IPS-15b (cell line): Measurements from ENCODE around the gene SLC9A3.
A peak's percentile ranks its signal among the peaks of the same experiment; 100 is the strongest.

Source experiments
- H3K27me3 ChIP-seq: one replicate; pipeline ENCODE4 v1.6.1; 2013; ENCODE audit warnings: low read length; ENCODE audit not compliant: control insufficient read depth, insufficient read depth
- H3K36me3 ChIP-seq: one replicate; pipeline ENCODE4 v1.6.1; 2013; ENCODE audit warnings: low read length; ENCODE audit not compliant: control insufficient read depth, insufficient read depth
- H3K4me1 ChIP-seq: one replicate; pipeline ENCODE4 v1.6.1; 2013; ENCODE audit warnings: mild to moderate bottlenecking, low read length; ENCODE audit not compliant: control insufficient read depth, insufficient read depth
- H3K4me3 ChIP-seq: one replicate; pipeline ENCODE4 v1.5.1; 2013; ENCODE audit warnings: low read depth, low read length
- H3K9ac ChIP-seq: one replicate; pipeline ENCODE4 v1.6.1; 2013; ENCODE audit warnings: low read depth, mild to moderate bottlenecking, low read length
- H3K9me3 ChIP-seq: one replicate; pipeline ENCODE4 v1.6.1; 2013; ENCODE audit warnings: mild to moderate bottlenecking, low read length; ENCODE audit not compliant: control insufficient read depth, insufficient read depth

SLC9A3 gene

DNA sequence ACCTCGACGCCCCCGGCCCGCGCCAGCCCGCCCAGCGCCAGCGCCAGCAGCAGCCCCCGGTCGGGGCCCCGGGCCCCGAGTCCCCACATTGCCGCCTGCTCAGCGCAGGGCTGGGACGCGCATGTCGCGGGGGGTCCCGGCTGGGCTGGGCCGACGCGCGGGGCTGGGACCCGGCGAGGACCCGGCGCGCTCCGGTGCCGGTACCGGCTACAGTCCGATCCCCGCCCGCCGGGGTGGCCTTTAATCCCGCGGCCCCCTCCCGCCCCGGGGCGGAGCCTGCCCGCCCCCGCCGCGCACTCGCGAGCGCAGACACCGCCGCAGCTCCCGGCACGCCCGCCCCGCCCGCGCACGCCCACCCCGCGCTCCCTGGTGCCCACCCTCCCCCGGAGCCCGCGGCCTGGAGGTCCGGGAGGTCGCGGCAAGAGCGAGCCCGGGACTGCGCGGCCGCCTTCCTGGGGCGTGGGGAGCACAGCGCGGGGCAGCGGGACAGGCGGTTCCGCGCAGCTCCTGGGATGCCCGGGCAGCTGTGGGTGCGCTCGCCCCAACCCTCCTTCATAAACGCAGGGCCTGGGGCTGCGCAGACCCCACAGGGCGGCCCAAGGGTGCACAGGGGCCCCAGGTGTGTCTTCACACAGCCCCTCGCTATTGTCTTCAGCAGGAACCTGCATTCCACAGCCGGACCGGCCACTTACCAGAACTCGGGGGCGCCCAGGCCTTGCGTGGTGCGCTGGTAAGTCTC is at the start of gene SLC9A3:
Gene SLC9A3 (minus strand): TSS at position 216 of the 739 bp plus-strand sequence.
- Histone ChIP-seq H3K4me1 (no peaks in the 10 kb centered on the region), H3K4me3 (peak within 1 kb of the TSS; percentile 39), H3K36me3 (no peaks in the 10 kb centered on the region), H3K9ac (no peak within 1 kb of the TSS), H3K27me3 (peaks cover 58% of the 10 kb centered on the region), H3K9me3 (no peaks in the 10 kb centered on the region)

DNA sequence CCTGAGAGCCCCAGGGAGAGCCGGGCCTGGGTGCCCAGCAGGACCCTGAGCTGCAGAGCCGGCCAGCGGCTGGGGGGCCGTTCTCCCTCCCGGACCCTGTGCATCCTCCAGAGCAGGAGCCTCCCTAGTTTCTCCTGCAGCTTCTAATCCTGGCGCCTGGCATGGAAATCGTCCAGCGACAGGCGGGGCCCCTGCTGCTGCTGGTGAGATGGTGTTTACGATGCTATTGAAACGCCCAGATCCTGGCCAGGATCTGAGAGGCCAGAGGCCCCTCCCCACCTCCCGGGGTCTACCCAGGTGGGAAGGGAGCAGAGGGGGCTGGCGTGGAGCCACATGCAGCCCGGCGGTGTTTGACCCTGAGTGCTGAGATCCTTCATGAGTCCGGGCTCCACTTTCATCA is 49.7 kb upstream of the SLC9A3 start:
- H3K4me3 ChIP-seq = no peak overlapping the region
- H3K36me3 ChIP-seq = no peaks in the 10 kb centered on the region
- H3K27me3 ChIP-seq = peaks cover 20% of the 10 kb centered on the region
- H3K4me1 ChIP-seq = no peaks in the 10 kb centered on the region
- no peak overlapping the region for H3K9ac ChIP-seq
- no peaks in the 10 kb centered on the region for H3K9me3 ChIP-seq

DNA sequence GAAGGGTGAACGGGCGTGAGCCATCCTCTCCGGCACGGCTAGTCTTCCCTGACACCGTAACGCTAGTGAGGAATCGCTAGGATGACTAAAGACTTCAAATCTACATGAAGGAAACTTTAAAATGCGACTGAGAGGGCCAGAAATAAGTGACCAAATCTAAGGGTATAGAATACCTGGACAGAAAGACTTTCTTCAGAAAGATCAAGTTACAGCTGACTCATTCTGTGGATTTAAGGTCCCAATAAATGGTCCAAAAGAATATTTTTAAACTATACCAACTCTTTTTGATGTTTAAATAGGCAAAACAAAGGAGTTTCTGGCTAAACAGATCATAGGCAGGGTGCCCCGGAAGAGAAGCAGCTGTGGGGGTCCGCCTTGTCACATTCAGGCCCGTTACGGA is 49.0 kb upstream of the SLC9A3 start:
- no peaks in the 10 kb centered on the region for H3K9me3 ChIP-seq
- peaks cover 12% of the 10 kb centered on the region for H3K27me3 ChIP-seq
- H3K4me1 ChIP-seq = no peaks in the 10 kb centered on the region
- H3K9ac ChIP-seq = no peak overlapping the region
- no peak overlapping the region for H3K4me3 ChIP-seq
- no peaks in the 10 kb centered on the region for H3K36me3 ChIP-seq

DNA sequence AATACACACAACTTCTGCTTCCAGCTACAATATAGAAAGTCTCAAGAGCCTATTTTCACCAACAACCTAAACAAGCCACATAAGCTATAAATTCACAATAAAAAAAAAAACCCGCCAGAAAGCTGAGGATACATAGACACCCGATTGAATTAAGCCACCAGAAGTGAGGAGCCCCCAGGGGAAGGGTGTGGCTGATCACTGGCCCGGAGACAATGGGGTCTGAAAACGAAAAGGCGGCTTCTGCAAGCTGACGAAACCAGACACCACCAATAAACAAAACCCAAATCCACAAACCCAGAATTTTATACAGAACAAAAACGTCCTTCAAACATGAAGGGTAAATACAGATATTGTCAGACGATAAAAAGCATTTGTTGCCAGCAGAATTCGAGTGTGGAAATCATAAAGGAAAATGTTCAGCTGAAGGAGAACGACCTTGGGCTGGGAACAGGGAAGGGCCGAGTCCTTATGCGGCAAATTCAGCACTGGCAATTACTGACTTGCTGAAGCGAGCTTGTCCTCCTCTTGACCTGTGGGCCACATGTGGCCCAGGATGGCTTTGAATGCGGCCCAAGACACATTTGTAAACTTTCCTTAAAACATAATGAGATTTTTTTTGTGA is 48.3 kb upstream of the SLC9A3 start:
- no peak overlapping the region for H3K4me3 ChIP-seq
- H3K27me3 ChIP-seq = peaks cover 7% of the 10 kb centered on the region
- no peaks in the 10 kb centered on the region for H3K9me3 ChIP-seq
- no peaks in the 10 kb centered on the region for H3K4me1 ChIP-seq
- no peak overlapping the region for H3K9ac ChIP-seq
- H3K36me3 ChIP-seq = no peaks in the 10 kb centered on the region

DNA sequence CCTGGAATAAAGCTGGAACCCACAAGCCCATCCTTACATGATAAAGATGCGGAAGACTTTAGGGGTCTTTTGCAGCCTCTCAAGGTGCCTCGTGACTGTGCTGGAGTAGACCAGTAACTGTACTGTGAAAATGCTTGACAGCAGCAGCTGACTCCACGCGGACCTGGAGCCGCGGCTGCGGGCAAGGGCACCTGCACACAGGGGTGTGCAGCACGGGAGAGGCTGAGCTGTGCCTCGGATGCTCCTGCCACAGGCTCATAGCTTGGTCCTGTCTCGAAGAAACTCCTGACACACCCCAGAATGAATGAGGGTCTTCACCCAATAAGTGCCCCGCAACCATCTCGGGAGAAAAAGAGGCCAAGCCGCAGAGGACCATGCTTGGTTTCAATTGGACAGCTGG is 47.5 kb upstream of the SLC9A3 start:
- Histone ChIP-seq H3K36me3 (no peaks in the 10 kb centered on the region), H3K9me3 (no peaks in the 10 kb centered on the region), H3K9ac (no peak overlapping the region), H3K4me3 (no peak overlapping the region), H3K27me3 (peaks cover 8% of the 10 kb centered on the region), H3K4me1 (no peaks in the 10 kb centered on the region)

DNA sequence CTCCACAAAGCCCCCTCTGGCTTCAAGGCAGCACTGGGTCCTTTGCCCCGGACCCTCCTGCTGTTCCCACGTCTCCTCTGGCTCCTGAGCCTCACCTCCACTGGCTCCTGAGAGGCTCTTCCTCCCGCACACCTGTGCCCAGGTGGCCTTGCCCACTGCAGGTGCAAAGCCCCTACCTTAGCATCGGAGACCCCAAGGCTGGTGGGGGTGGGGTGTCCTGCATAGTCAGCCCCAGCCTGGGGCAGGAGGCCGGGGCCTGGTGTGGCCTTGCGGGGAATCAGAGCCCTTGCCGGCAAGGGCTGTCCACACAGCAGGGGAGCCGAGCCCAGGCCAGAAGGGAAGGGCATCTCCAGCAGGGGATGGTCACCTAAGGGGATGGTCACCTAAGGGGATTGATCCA is 46.6 kb upstream of the SLC9A3 start:
- Histone ChIP-seq H3K27me3 (peaks cover 12% of the 10 kb centered on the region), H3K4me1 (no peaks in the 10 kb centered on the region), H3K36me3 (no peaks in the 10 kb centered on the region), H3K4me3 (no peak overlapping the region), H3K9ac (no peak overlapping the region), H3K9me3 (no peaks in the 10 kb centered on the region)

DNA sequence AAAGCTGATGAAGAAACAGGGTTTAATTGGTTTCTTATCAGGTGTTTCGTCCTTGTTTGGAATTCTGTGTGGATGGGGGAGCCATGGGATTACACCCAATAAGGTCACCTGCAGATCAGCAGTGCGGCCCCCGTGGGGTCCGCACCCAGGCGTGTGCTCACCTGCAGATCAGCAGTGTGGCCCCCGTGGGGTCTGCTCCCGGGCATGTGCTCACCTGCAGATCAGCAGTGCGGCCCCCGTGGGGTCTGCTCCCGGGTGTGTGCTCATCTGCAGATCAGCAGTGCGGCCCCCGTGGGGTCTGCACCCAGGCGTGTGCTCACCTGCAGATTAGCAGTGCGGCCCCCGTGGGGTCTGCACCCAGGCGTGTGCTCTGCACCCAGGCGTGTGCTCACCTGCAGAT is 46.2 kb upstream of the SLC9A3 start:
- Histone ChIP-seq H3K9me3 (no peaks in the 10 kb centered on the region), H3K27me3 (peaks cover 11% of the 10 kb centered on the region), H3K4me3 (no peak overlapping the region), H3K36me3 (no peaks in the 10 kb centered on the region), H3K4me1 (no peaks in the 10 kb centered on the region), H3K9ac (no peak overlapping the region)

DNA sequence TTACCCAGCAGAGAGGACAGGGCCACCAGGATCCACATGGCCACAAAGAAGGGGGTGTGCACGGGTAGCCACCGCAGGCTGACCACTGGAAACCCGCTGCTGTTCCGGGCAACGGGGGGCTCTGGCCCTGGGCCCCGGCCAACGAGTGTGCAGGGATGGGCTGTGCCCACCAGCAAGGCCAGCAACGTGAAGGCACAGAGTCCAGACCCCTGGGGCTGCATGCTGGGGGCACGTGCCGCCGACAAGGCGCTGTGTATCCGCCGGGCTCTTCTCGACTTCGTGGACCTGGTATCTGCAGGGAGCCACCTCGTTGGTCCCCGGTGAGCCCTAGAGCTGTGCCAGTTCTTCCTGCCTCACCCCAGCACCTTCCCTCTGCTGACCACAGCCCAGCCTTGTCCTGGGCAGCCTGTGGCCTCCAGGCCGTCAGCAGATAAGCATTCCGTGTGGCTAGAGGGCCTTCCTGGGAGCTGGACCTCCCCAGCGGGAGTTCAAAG is 45.7 kb upstream of the SLC9A3 start:
- Histone ChIP-seq H3K27me3 (peaks cover 11% of the 10 kb centered on the region), H3K9me3 (no peaks in the 10 kb centered on the region), H3K4me3 (no peak overlapping the region), H3K36me3 (no peaks in the 10 kb centered on the region), H3K4me1 (no peaks in the 10 kb centered on the region), H3K9ac (no peak overlapping the region)

DNA sequence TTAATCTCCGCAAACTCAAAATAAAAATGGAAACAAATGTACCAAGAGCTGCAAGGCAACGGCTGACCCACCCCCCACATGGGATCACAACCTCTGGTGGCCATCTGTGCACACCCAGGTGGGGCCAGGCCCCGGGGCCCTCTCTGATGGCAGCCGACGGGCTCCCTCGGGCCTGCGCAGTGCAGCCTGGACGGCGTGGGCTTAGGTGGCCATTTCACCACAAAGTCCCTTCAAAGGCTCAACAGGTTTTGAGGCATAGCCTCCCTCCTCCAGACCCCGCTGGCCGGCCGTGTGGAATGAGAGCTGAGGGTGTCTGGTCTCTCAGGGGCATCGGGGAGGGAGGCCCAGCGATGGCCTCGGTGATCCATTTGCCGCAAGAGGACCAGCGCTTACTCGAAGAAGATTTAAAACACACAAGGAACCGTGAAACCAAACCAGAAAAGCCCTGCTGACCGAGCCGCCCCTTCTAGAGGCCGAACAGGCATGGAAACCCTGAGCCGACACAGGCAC is 45.2 kb upstream of the SLC9A3 start:
- no peaks in the 10 kb centered on the region for H3K36me3 ChIP-seq
- H3K9me3 ChIP-seq = no peaks in the 10 kb centered on the region
- H3K27me3 ChIP-seq = peaks cover 11% of the 10 kb centered on the region

DNA sequence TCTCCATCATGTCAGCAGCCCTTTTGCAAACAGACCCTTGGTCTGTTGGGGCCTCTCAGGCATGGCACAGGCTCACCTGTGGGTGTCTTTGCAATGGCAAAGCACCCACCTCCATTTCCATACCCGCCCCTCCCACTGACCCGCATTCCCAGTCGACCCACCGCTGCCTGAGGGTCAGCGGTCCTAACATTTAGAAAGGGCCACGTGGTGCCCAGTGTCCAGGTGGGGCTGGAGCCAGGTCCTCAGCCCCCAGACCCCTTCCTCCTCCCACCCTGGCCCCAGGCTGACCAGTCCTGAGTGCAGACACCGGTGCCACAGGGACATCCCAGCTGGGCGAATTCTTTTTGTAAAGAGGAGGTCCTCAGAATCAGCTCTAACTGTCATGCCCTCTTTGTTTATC is 44.6 kb upstream of the SLC9A3 start:
- H3K27me3 ChIP-seq = peaks cover 11% of the 10 kb centered on the region
- H3K4me1 ChIP-seq = no peaks in the 10 kb centered on the region
- H3K36me3 ChIP-seq = no peaks in the 10 kb centered on the region
- H3K4me3 ChIP-seq = no peak overlapping the region
- no peaks in the 10 kb centered on the region for H3K9me3 ChIP-seq
- no peak overlapping the region for H3K9ac ChIP-seq

More for the DNA sequence above, 45.2 kb upstream of the SLC9A3 start:
- Histone ChIP-seq H3K4me3 (no peak overlapping the region), H3K4me1 (no peaks in the 10 kb centered on the region), H3K9ac (no peak overlapping the region)

DNA sequence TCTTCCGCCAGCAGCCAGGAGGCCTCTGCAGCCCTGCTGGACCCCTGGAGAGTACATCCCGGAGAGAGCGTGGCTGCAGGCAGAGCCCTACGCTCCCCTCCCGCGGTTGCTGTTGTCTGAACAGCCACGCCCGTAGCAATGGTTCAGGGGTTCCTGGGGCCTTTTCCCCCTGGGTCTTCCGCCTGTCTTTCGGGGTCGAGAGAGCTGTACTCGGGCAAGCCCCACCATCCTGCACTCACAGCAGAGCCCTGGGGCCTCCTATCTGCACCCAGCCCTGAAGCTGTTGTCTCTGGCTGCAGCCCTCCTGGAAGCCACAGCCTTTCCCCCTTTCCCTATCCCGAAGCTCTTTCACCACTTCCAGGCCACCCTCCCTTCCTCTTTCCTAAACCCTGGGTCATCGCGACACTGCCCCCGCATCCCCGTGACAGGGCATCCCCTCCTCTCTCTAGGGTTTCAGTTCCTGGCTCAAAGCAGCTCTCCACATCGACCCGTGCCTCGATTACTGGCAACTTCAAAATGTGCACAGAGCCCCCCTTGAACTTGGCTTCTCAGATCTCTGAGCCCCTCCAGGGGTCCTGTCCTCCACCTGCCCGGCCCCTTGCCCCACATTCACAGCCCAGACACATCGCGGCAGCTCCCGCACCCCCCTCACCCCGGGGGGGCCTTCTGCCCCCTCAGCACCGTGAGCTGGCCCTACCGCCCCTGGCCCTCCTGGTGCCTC is 44.0 kb upstream of the SLC9A3 start:
- no peaks in the 10 kb centered on the region for H3K4me1 ChIP-seq
- peaks cover 11% of the 10 kb centered on the region for H3K27me3 ChIP-seq
- H3K9me3 ChIP-seq = no peaks in the 10 kb centered on the region
- no peak overlapping the region for H3K9ac ChIP-seq
- H3K36me3 ChIP-seq = no peaks in the 10 kb centered on the region
- no peak overlapping the region for H3K4me3 ChIP-seq
